Liver (tissue), 9 donors: Measurements from ENCODE around the gene TRA2A. TPM values are rescaled to one million over a fixed set of nuclear protein-coding genes. Genes with fewer than 3 reads are reported as not detected.
"Not testable (repeated sequence)": the region's sequence is repeated elsewhere in the genome, so short reads cannot be mapped to it uniquely, and the experiment has no call there.

Experiments used
- DNase-seq: peaks from one replicate; pipeline ENCODE4 v3.0.0-alpha.2; 2017; ENCODE audit warnings: low spot score
- H3K27ac ChIP-seq, 2 donors: one replicate each; pipeline ENCODE4 v1.7.0; 2013; ENCODE audit warnings: inconsistent platforms in 2 of 2, low read length in 2 of 2, control low read depth in 1 of 2, low read depth in 1 of 2, mild to moderate bottlenecking in 1 of 2
- H3K27me3 ChIP-seq, 4 donors: one replicate each; pipeline versions ENCODE4 v1.6.1 to v1.7.0; 2013; ENCODE audit warnings: low read length in 3 of 4, inconsistent platforms in 1 of 4, mild to moderate bottlenecking in 1 of 4, moderate library complexity in 1 of 4; ENCODE audit not compliant: control insufficient read depth in 4 of 4, insufficient read depth in 4 of 4
- H3K36me3 ChIP-seq, 4 donors: one replicate each; pipeline versions ENCODE4 v1.6.1 to v1.7.0; 2013; ENCODE audit warnings: low read length in 3 of 4, mild to moderate bottlenecking in 3 of 4, low read depth in 1 of 4, moderate library complexity in 1 of 4; ENCODE audit not compliant: control insufficient read depth in 4 of 4, insufficient read depth in 3 of 4
- H3K4me1 ChIP-seq, 4 donors: one replicate each; pipeline versions ENCODE4 v1.6.1 to v1.7.0; 2013; ENCODE audit warnings: low read length in 3 of 4, mild to moderate bottlenecking in 3 of 4, moderate library complexity in 1 of 4; ENCODE audit not compliant: control insufficient read depth in 4 of 4, insufficient read depth in 4 of 4
- H3K4me3 ChIP-seq, 3 donors: one replicate each; pipeline versions ENCODE4 v1.6.1 to v1.7.0; 2013; ENCODE audit warnings: low read length in 3 of 3, control low read depth in 1 of 3, low read depth in 1 of 3, mild to moderate bottlenecking in 1 of 3
- H3K9ac ChIP-seq, 2 donors: one replicate each; pipeline ENCODE4 v1.7.0; 2013; ENCODE audit warnings: low read length in 2 of 2, mild to moderate bottlenecking in 2 of 2, moderate library complexity in 2 of 2, control low read depth in 1 of 2, low read depth in 1 of 2
- H3K9me3 ChIP-seq, 4 donors: one replicate each; pipeline versions ENCODE4 v1.6.1 to v1.7.0; 2013; ENCODE audit warnings: low read length in 3 of 4; ENCODE audit not compliant: control insufficient read depth in 4 of 4
- ATF3 ChIP-seq: IDR thresholded peaks from 2 replicates; pipeline ENCODE4 v1.6.1; 2016; ENCODE audit warnings: antibody characterized with exemption
- CTCF ChIP-seq: fragments of 150-350 bp; IDR thresholded peaks from 2 replicates; pipeline ENCODE4 v1.5.1; 2017; ENCODE audit warnings: improper control_type of control experiment, low read depth, low read length; ENCODE audit not compliant: missing input control
- EGR1 ChIP-seq, 2 donors: IDR thresholded peaks; 2 replicates each; pipeline ENCODE4 v1.6.1; 2016 to 2018; ENCODE audit warnings: antibody characterized with exemption in 2 of 2, low read depth in 2 of 2
- FOXA1 ChIP-seq: IDR thresholded peaks from 2 replicates; pipeline ENCODE4 v1.6.1; 2016; ENCODE audit warnings: antibody characterized with exemption
- FOXA2 ChIP-seq: IDR thresholded peaks from 2 replicates; pipeline ENCODE4 v1.6.1; 2016; ENCODE audit warnings: antibody characterized with exemption
- GABPA ChIP-seq, 2 donors: IDR thresholded peaks in 1 of 2; conservative IDR thresholded peaks in 1 of 2; 2 replicates each; pipeline ENCODE4 v1.6.1; 2016; ENCODE audit warnings: antibody characterized with exemption in 2 of 2, mild to moderate bottlenecking in 1 of 2, moderate library complexity in 1 of 2
- HNF4A ChIP-seq, 2 donors: conservative IDR thresholded peaks; 2 replicates each; pipeline ENCODE4 v1.6.1; 2016; ENCODE audit warnings: antibody characterized with exemption in 2 of 2, mild to moderate bottlenecking in 2 of 2
- HNF4G ChIP-seq: IDR thresholded peaks from 2 replicates; pipeline ENCODE4 v1.6.1; 2016; ENCODE audit warnings: antibody characterized with exemption
- MAX ChIP-seq: IDR thresholded peaks from 2 replicates; pipeline ENCODE4 v1.6.1; 2016; ENCODE audit warnings: antibody characterized with exemption
- NR2F2 ChIP-seq: IDR thresholded peaks from 2 replicates; pipeline ENCODE4 v1.6.1; 2016; ENCODE audit warnings: antibody characterized with exemption
- RAD21 ChIP-seq, 2 donors: IDR thresholded peaks; 2 replicates each; pipeline ENCODE4 v1.6.1; 2016; ENCODE audit warnings: antibody characterized with exemption in 2 of 2, mild to moderate bottlenecking in 2 of 2
- REST ChIP-seq: IDR thresholded peaks from 2 replicates; pipeline ENCODE4 v1.6.1; 2016; ENCODE audit warnings: antibody characterized with exemption, mild to moderate bottlenecking
- RXRA ChIP-seq, 2 donors: IDR thresholded peaks; 2 replicates each; pipeline ENCODE4 v1.6.1; 2017 to 2018; ENCODE audit warnings: antibody characterized with exemption in 2 of 2, mild to moderate bottlenecking in 1 of 2
- TAF1 ChIP-seq: conservative IDR thresholded peaks from 2 replicates; pipeline ENCODE4 v1.6.1; 2016; ENCODE audit warnings: antibody characterized with exemption, mild to moderate bottlenecking
- YY1 ChIP-seq: IDR thresholded peaks from 2 replicates; pipeline ENCODE4 v1.6.1; 2016; ENCODE audit warnings: antibody characterized with exemption, mild to moderate bottlenecking
- ZBTB33 ChIP-seq: IDR thresholded peaks from 2 replicates; pipeline ENCODE4 v1.6.1; 2016; ENCODE audit warnings: antibody characterized with exemption
- WGBS: extraction: QIAGEN DNeasy Blood & Tissue Kit; methylation state at CpG from one replicate; pipeline ENCODE4 v1.1.7; 2013; 5-methylcytosine and 5-hydroxymethylcytosine counted together
- polyA plus RNA-seq, 2 donors: library from polyadenylated mRNA; stranded (reverse) in 1 of 2; unstranded in 1 of 2; fragments of 200-250 nt in 1 of 2; fragments of >200 nt in 1 of 2; fragmentation: Nextera tagmentation in 1 of 2; extraction: Ambion mirVana in 1 of 2; gene quantifications; one replicate each; pipeline versions ENCODE4 v1.2.1 to v1.2.3, GENCODE V29; 2013 to 2015
- total RNA-seq, 2 donors: library from RNA; depleted of rRNA; stranded (reverse); fragments of >200 nt; gene quantifications; one replicate each; pipeline ENCODE4 v1.2.3, GENCODE V29; 2014
- donor health status: healthy.
- donor health status: healthy.
- donor health status: healthy.
- donor health status: healthy.
- donor health status: healthy.

The TRA2A gene
- total and polyA plus RNA-seq, 4 donors: 13.7 to 25.9 (median 21.7) TPM

DNA sequence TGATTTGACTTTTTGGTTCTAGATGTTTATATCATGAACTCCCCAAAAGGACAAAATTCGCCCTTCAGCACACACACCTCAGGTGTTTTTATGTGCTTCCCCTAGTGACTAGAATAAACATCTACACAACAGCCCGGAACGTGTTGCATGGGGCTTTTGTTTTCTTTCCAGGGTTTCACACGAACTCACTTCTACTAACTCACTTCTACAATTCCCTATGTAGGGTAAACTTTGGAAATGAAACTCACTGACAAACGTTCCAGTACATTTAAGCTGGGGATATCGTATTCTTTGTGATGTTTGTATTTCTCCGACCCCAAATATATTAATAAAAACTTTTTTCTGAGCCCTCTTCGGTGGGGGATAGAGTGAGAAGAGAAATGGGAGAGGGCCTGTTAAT lies 1.4 kb downstream of the TRA2A start:
- Histone ChIP-seq H3K9me3 (no peaks in the 10 kb centered on the region), H3K4me1 (peaks cover 7 to 33% (median 14%) of the 10 kb centered on the region in 4 donors), H3K27me3 (no peaks in the 10 kb centered on the region)

GRCh38 chr7:23529262-23529859 lies 2.4 kb downstream of the TRA2A start:
- Histone ChIP-seq H3K27ac (no peak overlapping the region), H3K4me1 (peaks cover 7 to 33% (median 15%) of the 10 kb centered on the region in 4 donors), H3K9ac (peak overlapping the region in 1 of 2 donors; percentile 13), H3K27me3 (no peaks in the 10 kb centered on the region), H3K9me3 (no peaks in the 10 kb centered on the region), H3K4me3 (no peak overlapping the region), H3K36me3 (no peaks in the 10 kb centered on the region)
- TF ChIP-seq YY1 (no peak), TAF1 (no peak), GABPA (IDR thresholded peaks at IDR 0.05 in 1 of 2, conservative IDR thresholded peaks at IDR 0.05 in 1 of 2) (no peak), REST (no peak), RXRA (IDR thresholded peaks at IDR 0.05) (no peak), EGR1 (IDR thresholded peaks at IDR 0.05; ENCODE audit: low read depth in 2 of 2) (no peak), MAX (no peak), FOXA2 (no peak), HNF4G (no peak), NR2F2 (no peak), CTCF (no peak), ATF3 (no peak), FOXA1 (no peak), ZBTB33 (no peak), RAD21 (IDR thresholded peaks at IDR 0.05) (no peak)
- 91% methylated on average over 18 of the region's 18 CpGs for WGBS
- DNase-seq: no peak

More for the DNA sequence above, 1.4 kb downstream of the TRA2A start:
- H3K9ac ChIP-seq: peak overlapping the region; percentile 79 to 96
- TF ChIP-seq HNF4A (conservative IDR thresholded peaks at IDR 0.05): peak in 1 of 2 donors; percentile 7
- peak; percentile 11 for TF ChIP-seq MAX
- no peak for TF ChIP-seq RAD21 (IDR thresholded peaks at IDR 0.05)
- TF ChIP-seq RXRA (IDR thresholded peaks at IDR 0.05): peak in 1 of 2 donors; percentile 15
- no peak for DNase-seq
- H3K4me3 ChIP-seq: peak overlapping the region; percentile 75 to 99 (median 90)
- H3K36me3 ChIP-seq: no peaks in the 10 kb centered on the region
- H3K27ac ChIP-seq: peak overlapping the region; percentile 95 to 99
- WGBS: under 1% methylated on average over 8 of the region's 8 CpGs

DNA sequence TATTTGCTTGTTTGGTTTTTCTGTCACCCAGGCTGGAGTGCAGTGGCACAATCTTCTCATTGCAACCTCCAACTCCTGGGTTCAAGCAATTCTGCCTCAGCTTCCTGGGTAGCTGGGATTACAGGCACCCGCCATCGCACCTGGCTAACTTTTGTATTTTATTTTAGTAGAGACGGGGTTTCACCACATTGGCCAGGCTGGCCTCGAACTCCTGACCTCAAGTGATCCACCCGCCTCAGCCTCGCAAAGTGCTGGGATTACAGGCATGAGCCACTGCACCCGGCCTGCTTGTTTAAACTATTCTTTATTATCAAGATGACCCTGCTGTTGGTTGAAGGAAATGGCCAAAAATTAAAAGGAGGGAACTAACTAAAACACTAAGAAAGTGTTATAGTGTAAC lies 6.2 kb downstream of the TRA2A start:
- not testable (repeated sequence) for H3K9me3 ChIP-seq, H3K27me3 ChIP-seq, H3K9ac ChIP-seq, H3K36me3 ChIP-seq, H3K27ac ChIP-seq, H3K4me3 ChIP-seq, DNase-seq
- WGBS: 49% methylated on average over 7 of the region's 7 CpGs
- H3K4me1 ChIP-seq: peaks cover 12 to 43% (median 15%) of the 10 kb centered on the region in 4 donors
